Head of caudate nucleus (tissue), 42 donors: ENCODE measurements around the gene SOCS4.
"Not testable (repeated sequence)": the region's sequence is repeated elsewhere in the genome, so short reads cannot be mapped to it uniquely, and the experiment has no call there.

Source experiments
- DNase-seq, 42 donors: peaks; one replicate each; pipeline versions ENCODE4 v3.0.0 to v3.0.0-alpha.2; 2020 to 2021; ENCODE audit warnings: mixed read lengths in 7 of 42
- intact Hi-C: fragments of 100-400 bp; cut with DNase I; formaldehyde crosslinking; loops from one replicate; pipeline ENCODE4 v1.15.0; 2022

The SOCS4 gene

DNA sequence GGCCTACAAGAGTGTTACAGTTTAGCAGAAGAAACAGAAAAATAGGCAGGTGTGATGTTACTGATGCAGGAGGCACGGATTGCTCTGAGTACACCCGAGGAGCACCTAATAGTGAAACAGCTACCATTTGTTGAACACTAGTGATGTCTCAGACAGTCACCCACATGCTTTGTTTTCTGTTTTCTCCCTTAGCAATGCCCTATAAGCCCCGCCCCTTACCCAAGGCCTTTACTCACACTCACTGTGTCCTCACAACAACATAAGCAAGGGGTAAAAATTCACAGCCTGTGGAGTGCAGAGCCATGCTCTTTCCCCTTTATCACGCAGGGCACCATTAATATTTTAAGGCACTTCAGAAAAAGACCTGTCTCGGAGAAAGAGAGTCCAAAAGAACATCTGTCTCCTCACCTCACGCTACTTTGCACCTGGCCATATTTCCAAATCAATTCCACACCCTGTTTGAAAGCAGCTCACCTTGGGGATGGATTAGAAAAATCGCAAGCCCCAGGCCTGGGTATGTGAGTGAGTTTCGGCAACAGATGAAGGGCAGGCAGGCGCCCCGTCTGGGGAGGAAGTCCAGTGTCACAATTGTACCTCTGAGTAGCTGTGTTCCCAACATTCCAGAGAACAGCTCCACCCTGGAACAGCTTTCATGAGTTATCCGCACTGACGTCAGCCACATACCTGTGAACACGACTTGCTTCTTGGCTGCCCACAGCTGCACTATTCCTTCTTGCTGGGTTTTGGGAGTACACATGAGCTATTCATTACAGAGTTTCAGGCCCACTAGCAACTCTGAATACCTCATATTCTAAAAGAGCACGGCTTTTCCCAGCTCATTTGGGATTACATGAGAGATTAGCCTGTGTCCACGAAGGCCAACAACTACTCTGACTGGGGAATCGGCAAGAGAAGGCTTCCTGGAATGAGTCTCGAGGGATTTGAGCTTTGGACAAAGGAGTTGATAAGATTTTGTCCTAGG, 50.4 kb downstream of the SOCS4 start:
- intact Hi-C loops = no loop called here
- DNase-seq = peak in 1 of 42 donors; percentile 17

DNA sequence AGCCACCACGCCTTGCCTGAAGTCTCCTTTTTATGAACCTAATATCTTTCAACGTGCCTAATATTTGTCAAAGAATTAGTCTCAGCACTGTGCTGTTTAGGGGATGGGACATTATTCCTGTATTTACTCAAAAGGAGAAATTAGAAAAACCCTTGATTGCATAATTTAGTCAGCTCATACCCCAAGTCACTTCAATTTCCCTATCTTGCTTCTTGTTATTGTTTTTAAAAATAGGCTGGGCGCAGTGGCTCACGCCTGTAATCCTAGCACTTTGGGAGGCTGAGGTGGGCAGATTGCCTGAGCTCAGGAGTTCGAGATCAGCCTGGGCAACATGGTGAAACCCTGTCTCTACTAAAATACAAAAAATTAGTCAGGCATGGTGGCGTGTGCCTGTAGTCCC, 52.9 kb downstream of the SOCS4 start:
- DNase-seq, intact Hi-C loops: not testable (repeated sequence)

DNA sequence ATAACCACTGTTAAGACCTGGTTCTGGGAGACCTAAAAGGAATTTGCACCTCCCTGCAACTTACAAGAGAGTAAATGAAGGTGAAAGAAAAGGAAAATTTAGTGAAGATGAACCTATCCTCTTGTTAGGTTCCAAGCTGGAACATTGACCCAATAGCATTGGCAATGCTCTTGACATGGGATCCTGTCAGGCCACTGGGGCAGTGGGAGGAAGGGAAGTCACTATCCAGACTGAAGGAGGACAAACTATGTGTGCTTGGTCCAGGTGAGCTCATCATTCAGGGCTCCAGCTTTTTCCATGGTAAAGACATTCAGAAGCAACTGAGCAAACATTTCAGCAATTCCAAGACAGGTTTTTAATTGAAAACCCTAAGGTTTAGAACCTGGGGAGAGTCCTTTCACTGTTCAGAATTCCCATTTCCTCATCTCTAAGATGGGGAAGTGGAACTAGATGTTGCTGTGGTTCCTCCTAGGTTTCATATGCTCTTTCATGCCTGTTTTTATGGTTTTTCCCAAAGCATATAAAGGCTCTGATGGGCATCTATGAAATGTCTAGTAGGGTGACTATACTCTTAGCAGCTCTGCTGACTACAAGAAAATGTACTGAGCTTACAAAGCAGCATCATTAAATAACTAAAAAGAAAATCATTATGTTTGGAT, 57.5 kb downstream of the SOCS4 start:
- peak in 2 of 42 donors; percentile 5 to 24 for DNase-seq
- intact Hi-C loops = no loop called here

DNA sequence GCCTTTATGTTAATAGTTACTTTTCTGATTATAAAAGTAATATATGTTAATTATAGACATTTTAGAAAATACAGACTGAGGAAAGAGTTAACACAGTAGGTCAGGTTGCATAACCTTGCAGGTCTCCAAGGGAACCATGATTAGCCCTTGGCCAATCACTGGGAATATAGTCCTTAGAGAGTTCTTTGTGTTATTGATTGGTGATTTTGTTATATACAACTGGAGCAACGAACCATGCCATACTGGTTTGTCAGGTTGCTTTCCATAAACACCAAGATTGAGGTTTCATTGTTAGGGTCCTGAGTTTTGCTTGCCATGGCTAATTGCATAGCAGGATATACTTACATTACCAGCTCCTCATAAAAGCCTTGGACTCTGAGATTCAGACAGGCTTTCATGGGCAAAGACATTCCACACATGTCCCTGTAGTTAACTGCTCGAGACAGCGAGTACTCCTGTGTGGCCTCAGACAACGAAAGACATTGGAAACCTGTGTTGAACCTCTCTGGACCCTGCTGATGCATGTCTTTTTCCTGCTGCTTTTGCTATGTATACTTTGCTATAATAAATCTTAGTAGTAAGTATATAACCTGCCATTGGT, 58.1 kb downstream of the SOCS4 start:
- peak in 2 of 42 donors; percentile 14 to 20 for DNase-seq
- intact Hi-C loops = no loop called here

DNA sequence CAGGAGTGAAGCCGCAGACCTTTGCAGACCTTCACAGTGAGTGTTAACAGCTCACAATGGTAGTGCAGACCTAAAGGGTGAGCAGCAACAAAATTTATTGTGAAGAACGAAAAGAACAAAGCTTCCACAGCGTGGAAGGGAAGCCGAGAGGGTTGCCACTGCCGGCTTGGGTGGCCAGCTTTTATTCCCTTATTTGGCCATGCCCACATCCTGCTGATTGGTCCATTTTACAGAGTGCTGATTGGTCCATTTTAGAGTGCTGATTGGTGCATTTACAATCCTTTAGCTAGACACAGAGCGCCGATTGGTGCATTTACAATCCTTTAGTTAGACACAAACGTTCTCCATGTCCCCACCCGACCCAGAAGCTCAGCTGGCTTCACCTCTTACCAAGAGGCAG, 59.9 kb downstream of the SOCS4 start:
- no peak for DNase-seq
- intact Hi-C loops = no loop called here

DNA sequence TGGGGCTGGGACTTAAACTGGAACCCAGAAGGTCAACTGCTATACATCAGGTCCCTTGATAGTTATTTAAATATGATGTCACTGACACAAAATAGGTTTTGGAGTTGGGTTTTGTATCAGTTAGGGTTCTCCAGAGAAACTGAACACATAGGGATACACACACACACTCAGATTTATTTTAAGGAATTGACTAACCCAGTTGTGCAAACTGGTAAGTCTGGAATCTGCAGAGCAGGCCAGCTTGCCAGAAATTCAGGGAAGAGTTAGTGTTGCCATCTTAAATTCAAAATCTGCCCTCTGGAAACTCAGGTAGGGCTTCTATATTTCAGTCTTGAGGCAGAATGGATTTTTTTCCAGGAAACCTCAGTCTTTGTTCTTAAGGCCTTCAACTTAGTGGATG, 61.3 kb downstream of the SOCS4 start:
- peak in 1 of 42 donors; percentile 4 for DNase-seq
- intact Hi-C loops = no loop called here

DNA sequence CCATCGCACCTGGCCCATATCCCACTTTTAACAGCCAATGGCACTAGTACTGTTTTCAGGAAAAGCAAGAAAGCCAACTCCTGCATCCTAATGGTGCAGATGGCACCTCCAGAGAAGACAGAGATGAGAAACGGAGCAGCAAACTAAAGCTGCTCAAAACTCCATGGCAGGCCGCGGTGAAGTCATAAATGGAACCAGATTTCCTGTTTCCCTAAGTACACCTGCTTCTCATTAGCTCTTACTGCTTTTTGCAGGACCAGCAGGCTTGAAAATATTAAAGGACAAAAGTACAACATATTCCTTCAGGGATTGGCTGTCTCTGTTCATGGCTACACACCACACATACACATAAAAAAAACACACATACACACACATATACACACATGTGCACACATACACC, 65.3 kb downstream of the SOCS4 start:
- intact Hi-C loops = loop anchor here (5.0 kb wide), 1 partner anchor 70 kb away; no protein-coding TSS in a partner anchor
- no peak for DNase-seq

DNA sequence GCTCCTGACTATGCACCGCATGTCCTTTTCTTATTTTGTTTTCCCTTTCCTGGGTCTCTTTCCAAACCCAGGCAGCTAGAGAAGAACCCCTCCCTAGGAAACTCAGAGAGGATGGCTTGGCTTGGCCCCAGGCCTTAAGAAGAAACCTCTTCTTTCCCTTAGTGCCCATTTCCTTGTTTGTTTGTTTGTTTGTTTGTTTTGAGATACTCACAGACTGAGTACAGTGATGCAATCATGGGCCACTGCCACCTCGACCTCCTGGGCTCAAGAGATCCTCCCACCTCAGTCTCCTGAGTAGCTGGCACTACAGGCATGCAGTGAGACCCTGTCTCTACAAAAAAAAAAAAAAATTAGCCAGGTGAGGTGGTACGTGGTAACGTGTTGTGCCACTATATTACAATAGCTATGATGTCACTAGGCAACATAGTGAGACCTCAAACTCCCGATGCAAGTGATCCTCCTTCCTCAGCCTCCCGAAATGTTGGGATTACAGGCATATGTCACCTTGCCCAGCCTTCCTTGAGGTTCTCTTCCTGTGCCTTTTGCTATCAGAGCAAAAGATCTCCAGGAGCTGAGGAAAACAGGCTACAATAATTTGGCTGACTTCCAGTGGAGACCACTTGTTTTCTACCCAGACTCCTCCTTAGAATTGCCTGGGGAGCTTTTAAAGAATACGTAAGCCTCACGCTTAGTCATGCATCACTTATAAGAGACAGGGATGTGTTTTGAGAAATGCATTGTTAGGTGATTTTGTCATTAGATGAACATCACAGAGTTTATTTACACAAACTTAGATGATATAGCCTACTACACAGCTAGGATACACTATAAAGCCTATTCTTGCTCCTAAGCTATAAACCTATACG, 67.5 kb downstream of the SOCS4 start:
- intact Hi-C loops = loop anchor here (5.0 kb wide), 1 partner anchor 68 kb away; no protein-coding TSS in a partner anchor
- no peak for DNase-seq

DNA sequence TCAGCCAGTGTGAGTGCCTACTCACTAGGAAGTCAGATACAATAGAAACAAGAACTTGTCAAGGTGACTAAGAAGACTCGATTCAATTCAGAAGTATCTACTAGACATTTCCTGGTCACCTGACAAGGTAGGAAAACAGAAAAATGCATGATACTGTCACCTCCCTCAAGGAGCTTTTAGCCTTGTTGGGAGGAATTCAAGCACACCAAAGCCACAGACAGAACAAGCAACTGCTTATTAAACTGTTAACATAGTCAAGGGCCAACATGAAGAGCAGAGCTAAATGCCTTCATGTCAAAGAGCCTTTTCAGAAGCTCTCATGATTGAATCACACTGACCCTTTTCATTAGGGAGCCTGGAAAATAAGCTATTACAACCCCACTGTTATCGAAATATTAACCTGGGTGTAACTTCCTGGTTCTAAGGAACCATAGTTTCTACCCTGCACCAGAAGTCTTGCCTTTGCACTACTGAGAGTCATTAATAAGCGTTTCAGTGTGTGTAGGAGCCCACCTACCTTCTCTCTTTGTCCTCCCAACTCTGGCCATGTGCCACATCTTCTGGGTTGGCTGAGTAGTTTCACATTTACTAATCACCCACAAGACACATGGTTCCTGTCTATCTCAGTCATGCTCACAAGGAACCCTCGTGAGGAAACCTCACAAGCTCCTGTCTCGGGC, 71.0 kb downstream of the SOCS4 start:
- peak in 12 of 42 donors; percentile 7 to 50 (median 31) for DNase-seq
- intact Hi-C loops = no loop called here

DNA sequence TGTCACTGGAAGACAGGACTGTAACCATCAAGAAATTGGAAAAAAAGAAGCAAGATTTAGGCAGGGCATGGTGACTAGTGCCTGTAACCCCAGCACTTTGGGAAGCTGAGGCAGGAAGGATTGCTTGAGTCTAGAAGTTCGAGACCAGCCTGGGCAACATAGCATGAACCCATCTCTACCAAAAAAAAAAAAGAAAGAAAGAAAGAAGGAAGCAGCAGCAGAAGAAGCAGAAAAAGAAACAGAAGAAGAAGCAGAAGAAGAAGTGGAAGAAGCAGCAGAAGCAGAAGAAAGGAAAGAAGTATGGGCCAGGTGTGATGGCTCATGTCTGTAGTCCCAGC, 71.5 kb downstream of the SOCS4 start:
- DNase-seq = no peak
- intact Hi-C loops = no loop called here
